HEK293 (cell line): ENCODE measurements around the gene PIM2.
A peak's percentile ranks its signal among the peaks of the same experiment; 100 is the strongest.

ENCODE experiments used
- BCL11A ChIP-seq: fragments of 450-650 bp; formaldehyde crosslinking; IDR thresholded peaks from 2 replicates; pipeline ENCODE4 v1.5.1; 2016; ENCODE audit warnings: low read depth, missing biosample characterization, missing genetic modification characterization
- OSR2 ChIP-seq: fragments of 450-650 bp; formaldehyde crosslinking; IDR thresholded peaks from 2 replicates; pipeline ENCODE4 v1.5.1; 2016; ENCODE audit warnings: missing biosample characterization, missing genetic modification characterization
- SCRT2 ChIP-seq: fragments of 450-650 bp; formaldehyde crosslinking; IDR thresholded peaks from 2 replicates; pipeline ENCODE4 v1.5.1; 2016; ENCODE audit warnings: missing biosample characterization, missing genetic modification characterization
- ZNF24 ChIP-seq: fragments of 450-650 bp; formaldehyde crosslinking; IDR thresholded peaks from 2 replicates; pipeline ENCODE4 v1.5.1; 2016; ENCODE audit warnings: missing biosample characterization, missing genetic modification characterization
- ZNF302 ChIP-seq: fragments of 450-650 bp; formaldehyde crosslinking; IDR thresholded peaks from 2 replicates; pipeline ENCODE4 v1.5.1; 2016; ENCODE audit warnings: missing biosample characterization, missing genetic modification characterization, low read depth
- ZNF335 ChIP-seq: fragments of 450-650 bp; formaldehyde crosslinking; conservative IDR thresholded peaks from 2 replicates; pipeline ENCODE4 v1.5.1; 2016; ENCODE audit warnings: missing biosample characterization, missing genetic modification characterization
- ZNF423 ChIP-seq: fragments of 450-650 bp; formaldehyde crosslinking; IDR thresholded peaks from 2 replicates; pipeline ENCODE4 v1.5.1; 2016; ENCODE audit warnings: missing biosample characterization, missing genetic modification characterization
- ZNF549 ChIP-seq: fragments of 450-650 bp; IDR thresholded peaks from 2 replicates; pipeline ENCODE4 v1.5.1; 2018; ENCODE audit warnings: missing biosample characterization, missing genetic modification characterization, mild to moderate bottlenecking, inconsistent platforms, moderate library complexity
- ZNF585B ChIP-seq: fragments of 450-650 bp; formaldehyde crosslinking; IDR thresholded peaks from 2 replicates; pipeline ENCODE4 v1.5.1; 2016; ENCODE audit warnings: missing biosample characterization, missing genetic modification characterization
- ZNF610 ChIP-seq: fragments of 450-650 bp; formaldehyde crosslinking; IDR thresholded peaks from 2 replicates; pipeline ENCODE4 v1.5.1; 2016; ENCODE audit warnings: missing biosample characterization, missing genetic modification characterization, borderline replicate concordance
- ZNF629 ChIP-seq: fragments of 450-650 bp; formaldehyde crosslinking; IDR thresholded peaks from 2 replicates; pipeline ENCODE4 v1.5.1; 2017; ENCODE audit warnings: missing biosample characterization, missing genetic modification characterization
- ZNF701 ChIP-seq: fragments of 450-650 bp; formaldehyde crosslinking; IDR thresholded peaks from 2 replicates; pipeline ENCODE4 v1.5.1; 2016; ENCODE audit warnings: missing biosample characterization, missing genetic modification characterization
- ZNF792 ChIP-seq: fragments of 450-650 bp; formaldehyde crosslinking; IDR thresholded peaks from 2 replicates; pipeline ENCODE4 v1.5.1; 2016; ENCODE audit warnings: missing biosample characterization, missing genetic modification characterization
- TF ChIP-seq, protein P1 (sequence below): fragments of 450-650 bp; formaldehyde crosslinking; IDR thresholded peaks from 2 replicates; pipeline ENCODE4 v1.5.1; 2016; ENCODE audit warnings: missing biosample characterization, missing genetic modification characterization
- TF ChIP-seq, protein P2 (sequence below): fragments of 450-650 bp; formaldehyde crosslinking; IDR thresholded peaks from 2 replicates; pipeline ENCODE4 v1.5.1; 2017; ENCODE audit warnings: missing biosample characterization, missing genetic modification characterization
- TF ChIP-seq, protein P3 (sequence below): fragments of 450-650 bp; formaldehyde crosslinking; IDR thresholded peaks from 2 replicates; pipeline ENCODE4 v1.5.1; 2016; ENCODE audit warnings: missing biosample characterization, missing genetic modification characterization
- TF ChIP-seq, protein P4 (sequence below): fragments of 450-650 bp; formaldehyde crosslinking; IDR thresholded peaks from 2 replicates; pipeline ENCODE4 v1.5.1; 2016; ENCODE audit warnings: missing biosample characterization, missing genetic modification characterization
- TF ChIP-seq, protein P5 (sequence below): fragments of 450-650 bp; formaldehyde crosslinking; IDR thresholded peaks from 2 replicates; pipeline ENCODE4 v1.5.1; 2016; ENCODE audit warnings: missing biosample characterization, missing genetic modification characterization
- TF ChIP-seq, protein P6 (sequence below): fragments of 450-650 bp; formaldehyde crosslinking; IDR thresholded peaks from 2 replicates; pipeline ENCODE4 v1.5.1; 2016; ENCODE audit warnings: missing biosample characterization, missing genetic modification characterization

The PIM2 gene

DNA sequence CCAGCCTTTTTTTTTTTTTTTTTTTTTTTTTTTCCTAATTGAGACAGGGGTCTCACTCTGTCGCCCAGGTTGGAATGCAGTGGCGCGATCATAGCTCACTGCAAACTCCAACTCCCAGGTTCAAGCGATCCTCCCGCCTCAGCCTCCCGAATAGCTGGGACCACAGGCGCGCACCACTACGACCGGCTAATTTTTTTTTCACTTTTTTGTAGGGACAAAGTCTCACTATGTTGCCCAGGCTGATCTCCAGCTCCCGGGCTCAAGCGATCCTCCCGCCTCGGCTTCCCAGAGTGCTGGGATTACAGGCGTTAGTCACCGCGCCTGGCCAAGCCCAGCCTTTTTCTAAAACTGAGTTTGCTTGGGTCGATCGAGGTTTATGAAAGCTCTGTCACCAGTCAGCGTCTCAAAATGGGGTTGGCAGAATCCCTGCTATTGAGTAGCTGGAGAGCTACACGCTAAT lies 39.8 kb upstream of the PIM2 start (continued):
- TF ChIP-seq ZNF701 (no peak), ZNF792 (tag by site-specific recombination) (no peak), ZNF585B (tag by site-specific recombination) (no peak), ZNF302 (tag by site-specific recombination) (no peak), ZNF610 (tag by site-specific recombination) (no peak), ZNF629 (no peak), BCL11A (0 out of 2 replicates have a peak, but pooled peaks have one; percentile 24), OSR2 (no peak), SCRT2 (no peak), ZNF335 (tag by site-specific recombination) (peak; percentile 81), ZNF423 (tag by site-specific recombination) (no peak), ZNF549 (tag by site-specific recombination) (no peak), ZNF24 (0 out of 2 replicates have a peak, but pooled peaks have one; percentile 21)
- TF ChIP-seq, protein P1, sequence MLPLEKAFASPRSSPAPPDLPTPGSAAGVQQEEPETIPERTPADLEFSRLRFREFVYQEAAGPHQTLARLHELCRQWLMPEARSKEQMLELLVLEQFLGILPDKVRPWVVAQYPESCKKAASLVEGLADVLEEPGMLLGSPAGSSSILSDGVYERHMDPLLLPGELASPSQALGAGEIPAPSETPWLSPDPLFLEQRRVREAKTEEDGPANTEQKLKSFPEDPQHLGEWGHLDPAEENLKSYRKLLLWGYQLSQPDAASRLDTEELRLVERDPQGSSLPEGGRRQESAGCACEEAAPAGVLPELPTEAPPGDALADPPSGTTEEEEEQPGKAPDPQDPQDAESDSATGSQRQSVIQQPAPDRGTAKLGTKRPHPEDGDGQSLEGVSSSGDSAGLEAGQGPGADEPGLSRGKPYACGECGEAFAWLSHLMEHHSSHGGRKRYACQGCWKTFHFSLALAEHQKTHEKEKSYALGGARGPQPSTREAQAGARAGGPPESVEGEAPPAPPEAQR (tag by site-specific recombination) = no peak
- TF ChIP-seq, protein P2, sequence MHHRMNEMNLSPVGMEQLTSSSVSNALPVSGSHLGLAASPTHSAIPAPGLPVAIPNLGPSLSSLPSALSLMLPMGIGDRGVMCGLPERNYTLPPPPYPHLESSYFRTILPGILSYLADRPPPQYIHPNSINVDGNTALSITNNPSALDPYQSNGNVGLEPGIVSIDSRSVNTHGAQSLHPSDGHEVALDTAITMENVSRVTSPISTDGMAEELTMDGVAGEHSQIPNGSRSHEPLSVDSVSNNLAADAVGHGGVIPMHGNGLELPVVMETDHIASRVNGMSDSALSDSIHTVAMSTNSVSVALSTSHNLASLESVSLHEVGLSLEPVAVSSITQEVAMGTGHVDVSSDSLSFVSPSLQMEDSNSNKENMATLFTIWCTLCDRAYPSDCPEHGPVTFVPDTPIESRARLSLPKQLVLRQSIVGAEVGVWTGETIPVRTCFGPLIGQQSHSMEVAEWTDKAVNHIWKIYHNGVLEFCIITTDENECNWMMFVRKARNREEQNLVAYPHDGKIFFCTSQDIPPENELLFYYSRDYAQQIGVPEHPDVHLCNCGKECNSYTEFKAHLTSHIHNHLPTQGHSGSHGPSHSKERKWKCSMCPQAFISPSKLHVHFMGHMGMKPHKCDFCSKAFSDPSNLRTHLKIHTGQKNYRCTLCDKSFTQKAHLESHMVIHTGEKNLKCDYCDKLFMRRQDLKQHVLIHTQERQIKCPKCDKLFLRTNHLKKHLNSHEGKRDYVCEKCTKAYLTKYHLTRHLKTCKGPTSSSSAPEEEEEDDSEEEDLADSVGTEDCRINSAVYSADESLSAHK = no peak
- TF ChIP-seq, protein P3, sequence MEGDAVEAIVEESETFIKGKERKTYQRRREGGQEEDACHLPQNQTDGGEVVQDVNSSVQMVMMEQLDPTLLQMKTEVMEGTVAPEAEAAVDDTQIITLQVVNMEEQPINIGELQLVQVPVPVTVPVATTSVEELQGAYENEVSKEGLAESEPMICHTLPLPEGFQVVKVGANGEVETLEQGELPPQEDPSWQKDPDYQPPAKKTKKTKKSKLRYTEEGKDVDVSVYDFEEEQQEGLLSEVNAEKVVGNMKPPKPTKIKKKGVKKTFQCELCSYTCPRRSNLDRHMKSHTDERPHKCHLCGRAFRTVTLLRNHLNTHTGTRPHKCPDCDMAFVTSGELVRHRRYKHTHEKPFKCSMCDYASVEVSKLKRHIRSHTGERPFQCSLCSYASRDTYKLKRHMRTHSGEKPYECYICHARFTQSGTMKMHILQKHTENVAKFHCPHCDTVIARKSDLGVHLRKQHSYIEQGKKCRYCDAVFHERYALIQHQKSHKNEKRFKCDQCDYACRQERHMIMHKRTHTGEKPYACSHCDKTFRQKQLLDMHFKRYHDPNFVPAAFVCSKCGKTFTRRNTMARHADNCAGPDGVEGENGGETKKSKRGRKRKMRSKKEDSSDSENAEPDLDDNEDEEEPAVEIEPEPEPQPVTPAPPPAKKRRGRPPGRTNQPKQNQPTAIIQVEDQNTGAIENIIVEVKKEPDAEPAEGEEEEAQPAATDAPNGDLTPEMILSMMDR (tag by site-specific recombination) = no peak
- TF ChIP-seq, protein P4, sequence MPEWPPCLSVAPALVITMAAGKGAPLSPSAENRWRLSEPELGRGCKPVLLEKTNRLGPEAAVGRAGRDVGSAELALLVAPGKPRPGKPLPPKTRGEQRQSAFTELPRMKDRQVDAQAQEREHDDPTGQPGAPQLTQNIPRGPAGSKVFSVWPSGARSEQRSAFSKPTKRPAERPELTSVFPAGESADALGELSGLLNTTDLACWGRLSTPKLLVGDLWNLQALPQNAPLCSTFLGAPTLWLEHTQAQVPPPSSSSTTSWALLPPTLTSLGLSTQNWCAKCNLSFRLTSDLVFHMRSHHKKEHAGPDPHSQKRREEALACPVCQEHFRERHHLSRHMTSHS = no peak
- TF ChIP-seq, protein P5, sequence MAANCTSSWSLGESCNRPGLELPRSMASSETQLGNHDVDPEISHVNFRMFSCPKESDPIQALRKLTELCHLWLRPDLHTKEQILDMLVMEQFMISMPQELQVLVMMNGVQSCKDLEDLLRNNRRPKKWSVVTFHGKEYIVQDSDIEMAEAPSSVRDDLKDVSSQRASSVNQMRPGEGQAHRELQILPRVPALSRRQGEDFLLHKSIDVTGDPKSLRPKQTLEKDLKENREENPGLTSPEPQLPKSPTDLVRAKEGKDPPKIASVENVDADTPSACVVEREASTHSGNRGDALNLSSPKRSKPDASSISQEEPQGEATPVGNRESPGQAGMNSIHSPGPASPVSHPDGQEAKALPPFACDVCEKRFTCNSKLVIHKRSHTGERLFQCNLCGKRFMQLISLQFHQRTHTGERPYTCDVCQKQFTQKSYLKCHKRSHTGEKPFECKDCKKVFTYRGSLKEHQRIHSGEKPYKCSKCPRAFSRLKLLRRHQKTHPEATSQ (tag by site-specific recombination) = no peak
- TF ChIP-seq, protein P6, sequence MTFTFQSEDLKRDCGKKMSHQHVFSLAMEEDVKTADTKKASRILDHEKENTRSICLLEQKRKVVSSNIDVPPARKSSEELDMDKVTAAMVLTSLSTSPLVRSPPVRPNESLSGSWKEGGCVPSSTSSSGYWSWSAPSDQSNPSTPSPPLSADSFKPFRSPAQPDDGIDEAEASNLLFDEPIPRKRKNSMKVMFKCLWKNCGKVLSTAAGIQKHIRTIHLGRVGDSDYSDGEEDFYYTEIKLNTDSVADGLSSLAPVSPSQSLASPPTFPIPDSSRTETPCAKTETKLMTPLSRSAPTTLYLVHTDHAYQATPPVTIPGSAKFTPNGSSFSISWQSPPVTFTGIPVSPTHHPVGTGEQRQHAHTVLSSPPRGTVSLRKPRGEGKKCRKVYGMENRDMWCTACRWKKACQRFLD (tag by site-specific recombination) = no peak
